ENCODE data around the gene STBD1.

DNA sequence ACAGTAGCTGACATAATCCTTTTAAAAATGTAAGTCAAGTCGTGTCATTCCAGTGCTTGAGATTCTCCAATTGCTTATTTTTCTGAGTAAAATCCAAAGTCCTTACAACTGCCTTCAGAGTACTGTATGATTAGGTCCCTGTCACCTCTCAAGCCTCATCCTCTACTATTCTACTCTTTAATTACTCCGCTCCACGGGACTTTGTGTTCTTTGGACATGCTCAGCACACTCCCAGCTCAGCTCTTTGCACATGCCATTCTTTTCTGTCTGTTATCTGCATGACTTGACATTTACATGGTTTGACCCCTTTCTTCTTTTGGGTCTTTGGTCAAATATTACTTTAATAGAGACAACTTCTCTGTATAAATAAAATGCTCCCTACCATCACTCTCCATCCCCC, 39.9 kb upstream of the STBD1 start:
- no peak for TF ChIP-seq POLR2A (IDR thresholded peaks at IDR 0.05)
- TF ChIP-seq, protein P1, sequence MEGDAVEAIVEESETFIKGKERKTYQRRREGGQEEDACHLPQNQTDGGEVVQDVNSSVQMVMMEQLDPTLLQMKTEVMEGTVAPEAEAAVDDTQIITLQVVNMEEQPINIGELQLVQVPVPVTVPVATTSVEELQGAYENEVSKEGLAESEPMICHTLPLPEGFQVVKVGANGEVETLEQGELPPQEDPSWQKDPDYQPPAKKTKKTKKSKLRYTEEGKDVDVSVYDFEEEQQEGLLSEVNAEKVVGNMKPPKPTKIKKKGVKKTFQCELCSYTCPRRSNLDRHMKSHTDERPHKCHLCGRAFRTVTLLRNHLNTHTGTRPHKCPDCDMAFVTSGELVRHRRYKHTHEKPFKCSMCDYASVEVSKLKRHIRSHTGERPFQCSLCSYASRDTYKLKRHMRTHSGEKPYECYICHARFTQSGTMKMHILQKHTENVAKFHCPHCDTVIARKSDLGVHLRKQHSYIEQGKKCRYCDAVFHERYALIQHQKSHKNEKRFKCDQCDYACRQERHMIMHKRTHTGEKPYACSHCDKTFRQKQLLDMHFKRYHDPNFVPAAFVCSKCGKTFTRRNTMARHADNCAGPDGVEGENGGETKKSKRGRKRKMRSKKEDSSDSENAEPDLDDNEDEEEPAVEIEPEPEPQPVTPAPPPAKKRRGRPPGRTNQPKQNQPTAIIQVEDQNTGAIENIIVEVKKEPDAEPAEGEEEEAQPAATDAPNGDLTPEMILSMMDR (IDR thresholded peaks at IDR 0.05) = no peak

All from thyroid gland (tissue), 4 donors.